Neuronal stem cell (in vitro differentiated cells): ENCODE measurements around the gene HIP1.
"Not testable (repeated sequence)": the region's sequence is repeated elsewhere in the genome, so short reads cannot be mapped to it uniquely, and the experiment has no call there.

Source experiments
- DNase-seq: peaks from one replicate; pipeline ENCODE4 v3.0.0-alpha.2; 2013; ENCODE audit warnings: low spot score
- H2AFZ ChIP-seq: one replicate; pipeline ENCODE4 v1.6.1; 2013; ENCODE audit warnings: mild to moderate bottlenecking, low read length, inconsistent platforms
- H2AK5ac ChIP-seq: 2 replicates; pipeline ENCODE4 v1.6.1; 2013; ENCODE audit warnings: low read depth, mild to moderate bottlenecking, inconsistent platforms, low read length, moderate library complexity, mixed read lengths
- H2BK120ac ChIP-seq: 2 replicates; pipeline ENCODE4 v1.6.1; 2013; ENCODE audit warnings: low read depth, mild to moderate bottlenecking, inconsistent platforms, low read length, moderate library complexity, mixed read lengths
- H2BK12ac ChIP-seq: one replicate; pipeline ENCODE4 v1.6.1; 2013; ENCODE audit warnings: low read length, inconsistent platforms
- H2BK15ac ChIP-seq: 2 replicates; pipeline ENCODE4 v1.6.1; 2013; ENCODE audit warnings: mild to moderate bottlenecking, low read length, inconsistent platforms, mixed read lengths
- H2BK5ac ChIP-seq: one replicate; pipeline ENCODE4 v1.6.1; 2013; ENCODE audit warnings: inconsistent platforms, mild to moderate bottlenecking, low read length, moderate library complexity
- H3K14ac ChIP-seq: one replicate; pipeline ENCODE4 v1.6.1; 2013; ENCODE audit warnings: low read length, inconsistent platforms
- H3K18ac ChIP-seq: 2 replicates; pipeline ENCODE4 v1.6.1; 2013; ENCODE audit warnings: low read length, inconsistent platforms
- H3K23ac ChIP-seq: 2 replicates; pipeline ENCODE4 v1.6.1; 2013; ENCODE audit warnings: low read depth, mild to moderate bottlenecking, mixed read lengths, low read length, inconsistent platforms; ENCODE audit not compliant: poor library complexity
- H3K27ac ChIP-seq: replicated peaks from 3 replicates; pipeline ENCODE4 v1.5.1; 2013; ENCODE audit warnings: low read length, inconsistent platforms
- H3K27me3 ChIP-seq, 3 experiments: 2 replicates each; pipeline ENCODE4 v1.6.1; 2013; ENCODE audit warnings: low read length in 3 of 3, mild to moderate bottlenecking in 2 of 3, inconsistent platforms in 1 of 3, low read depth in 1 of 3, mixed read lengths in 1 of 3, moderate library complexity in 1 of 3; ENCODE audit not compliant: control insufficient read depth in 3 of 3, insufficient read depth in 3 of 3
- H3K36me3 ChIP-seq, 2 donors: replicated peaks in 1 of 2; 2 replicates each; pipeline ENCODE4 v1.6.1; 2013; ENCODE audit warnings: low read length in 2 of 2; ENCODE audit not compliant: control insufficient read depth in 2 of 2, insufficient read depth in 2 of 2
- H3K4ac ChIP-seq: 2 replicates; pipeline ENCODE4 v1.6.1; 2013; ENCODE audit warnings: inconsistent platforms, mild to moderate bottlenecking, low read length, moderate library complexity
- H3K4me1 ChIP-seq, 2 donors: 1 replicate in 1 of 2; 2 replicates in 1 of 2; pipeline ENCODE4 v1.6.1; 2013; ENCODE audit warnings: low read length in 2 of 2, low read depth in 1 of 2; ENCODE audit not compliant: control insufficient read depth in 2 of 2, insufficient read depth in 1 of 2
- H3K4me2 ChIP-seq: one replicate; pipeline ENCODE4 v1.6.1; 2013; ENCODE audit warnings: mild to moderate bottlenecking, low read length, inconsistent platforms; ENCODE audit not compliant: insufficient read depth, poor library complexity, severe bottlenecking
- H3K4me3 ChIP-seq, 2 donors: 2 replicates each; pipeline ENCODE4 v1.5.1; 2013; ENCODE audit warnings: low read length in 2 of 2, mild to moderate bottlenecking in 2 of 2, inconsistent platforms in 1 of 2, moderate library complexity in 1 of 2
- H3K79me1 ChIP-seq: one replicate; pipeline ENCODE4 v1.6.1; 2013; ENCODE audit warnings: low read depth, mild to moderate bottlenecking, inconsistent platforms, low read length, moderate library complexity
- H3K9ac ChIP-seq: one replicate; pipeline ENCODE4 v1.6.1; 2013; ENCODE audit warnings: mild to moderate bottlenecking, low read depth, low read length, inconsistent platforms; ENCODE audit not compliant: poor library complexity
- H3K9me3 ChIP-seq, 2 donors: replicated peaks in 1 of 2; 2 replicates each; pipeline versions ENCODE3 to v1.6.1; 2013; ENCODE audit warnings: low read length in 2 of 2, mild to moderate bottlenecking in 2 of 2, inconsistent platforms in 1 of 2, low read depth in 1 of 2, mixed read lengths in 1 of 2, moderate library complexity in 1 of 2; ENCODE audit not compliant: control insufficient read depth in 2 of 2, insufficient read depth in 1 of 2
- H4K8ac ChIP-seq: one replicate; pipeline ENCODE4 v1.6.1; 2013; ENCODE audit warnings: low read depth, mild to moderate bottlenecking, inconsistent platforms, low read length, moderate library complexity
- H4K91ac ChIP-seq: one replicate; pipeline ENCODE4 v1.6.1; 2013; ENCODE audit warnings: low read length, low read depth, mild to moderate bottlenecking, inconsistent platforms; ENCODE audit not compliant: poor library complexity
- WGBS, 2 donors: extraction: QIAGEN DNeasy Blood & Tissue Kit; methylation state at CpG; one replicate each; pipeline ENCODE4 v1.1.7; 2013; ENCODE audit warnings: missing lambda C conversion rate in 2 of 2, mixed read lengths in 1 of 2; ENCODE audit not compliant: insufficient read length in 2 of 2, insufficient replicate concordance in 1 of 2; ENCODE audit errors: extremely low coverage in 2 of 2; 5-methylcytosine and 5-hydroxymethylcytosine counted together

Gene HIP1

DNA sequence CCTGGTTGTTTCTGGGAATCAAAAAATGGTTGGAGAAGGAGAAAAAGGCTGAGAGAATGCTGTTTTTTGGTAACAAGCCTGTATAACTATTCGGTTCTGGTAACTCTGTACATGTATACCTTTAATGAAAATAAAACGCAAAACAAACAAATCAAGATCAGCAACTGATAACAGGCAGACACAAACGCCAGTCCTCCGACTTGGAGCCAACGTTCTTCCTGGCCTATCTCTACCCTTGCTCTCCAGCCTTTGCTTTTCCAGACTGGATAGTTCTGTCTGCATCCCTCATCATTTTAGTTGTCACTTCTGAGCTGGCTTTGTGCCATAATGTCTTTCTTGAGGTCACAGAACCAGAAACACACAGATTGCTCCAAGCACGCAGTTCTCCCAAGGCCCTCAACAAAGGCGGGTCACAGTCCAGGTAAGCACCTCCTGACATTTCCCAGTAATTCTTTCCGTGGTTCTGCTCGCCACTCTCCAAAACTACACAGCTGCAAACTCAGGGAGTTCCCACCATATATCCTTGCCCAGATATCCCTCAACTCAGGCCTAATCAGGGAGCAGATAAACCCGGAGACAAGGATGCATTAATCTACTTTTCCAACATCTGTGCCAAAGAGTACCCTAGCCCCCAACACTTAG is 20.2 kb downstream of the HIP1 start:
- Histone ChIP-seq H2AFZ (no peak overlapping the region), H3K23ac (no peak overlapping the region), H4K8ac (no peak overlapping the region), H3K9ac (no peak overlapping the region), H3K79me1 (peaks cover 2% of the 10 kb centered on the region), H2BK15ac (no peak overlapping the region), H3K4me2 (no peak overlapping the region), H3K27me3 (no peaks in the 10 kb centered on the region), H4K91ac (no peak overlapping the region), H2BK120ac (no peak overlapping the region), H2BK5ac (no peak overlapping the region), H2AK5ac (no peak overlapping the region), H2BK12ac (no peak overlapping the region), H3K4me3 (no peak overlapping the region), H3K14ac (no peak overlapping the region), H3K18ac (no peak overlapping the region), H3K9me3 (no peaks in the 10 kb centered on the region), H3K27ac (no peak overlapping the region), H3K4ac (no peak overlapping the region), H3K4me1 (no peaks in the 10 kb centered on the region), H3K36me3 (no peaks in the 10 kb centered on the region)
- WGBS, 2 donors = no CpG with 5 or more reads among the region's 10 CpGs
- no peak for DNase-seq

DNA sequence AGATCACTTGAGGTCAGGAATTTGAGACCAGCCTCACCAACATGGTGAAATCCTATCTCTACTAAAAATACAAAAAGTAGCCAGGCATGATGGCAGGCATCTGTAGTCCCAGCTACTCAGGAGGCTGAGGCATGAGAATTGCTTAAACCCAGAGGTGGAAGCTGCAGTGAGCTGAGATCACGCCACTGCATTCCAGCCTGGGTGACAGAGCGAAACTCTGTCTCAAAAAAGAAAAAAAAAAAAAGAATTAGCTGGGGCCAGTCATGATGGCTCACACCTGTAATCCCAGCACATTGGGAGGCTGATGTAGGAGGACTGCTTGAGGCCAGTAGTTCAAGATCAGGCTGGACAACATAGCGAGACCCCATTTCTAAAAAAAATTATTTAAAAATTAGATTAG is 21.0 kb downstream of the HIP1 start:
- not testable (repeated sequence) for H2BK12ac ChIP-seq, H2AFZ ChIP-seq, H2BK120ac ChIP-seq, H3K36me3 ChIP-seq, H3K23ac ChIP-seq, H2AK5ac ChIP-seq, H3K4me3 ChIP-seq, H3K79me1 ChIP-seq, H3K9me3 ChIP-seq, H2BK5ac ChIP-seq, H3K27me3 ChIP-seq, H3K9ac ChIP-seq, H3K4ac ChIP-seq, DNase-seq, H3K4me1 ChIP-seq, H3K18ac ChIP-seq, H3K27ac ChIP-seq, H3K14ac ChIP-seq, H3K4me2 ChIP-seq, H4K8ac ChIP-seq, H2BK15ac ChIP-seq, H4K91ac ChIP-seq
- no CpG with 5 or more reads among the region's 3 CpGs for WGBS, 2 donors

DNA sequence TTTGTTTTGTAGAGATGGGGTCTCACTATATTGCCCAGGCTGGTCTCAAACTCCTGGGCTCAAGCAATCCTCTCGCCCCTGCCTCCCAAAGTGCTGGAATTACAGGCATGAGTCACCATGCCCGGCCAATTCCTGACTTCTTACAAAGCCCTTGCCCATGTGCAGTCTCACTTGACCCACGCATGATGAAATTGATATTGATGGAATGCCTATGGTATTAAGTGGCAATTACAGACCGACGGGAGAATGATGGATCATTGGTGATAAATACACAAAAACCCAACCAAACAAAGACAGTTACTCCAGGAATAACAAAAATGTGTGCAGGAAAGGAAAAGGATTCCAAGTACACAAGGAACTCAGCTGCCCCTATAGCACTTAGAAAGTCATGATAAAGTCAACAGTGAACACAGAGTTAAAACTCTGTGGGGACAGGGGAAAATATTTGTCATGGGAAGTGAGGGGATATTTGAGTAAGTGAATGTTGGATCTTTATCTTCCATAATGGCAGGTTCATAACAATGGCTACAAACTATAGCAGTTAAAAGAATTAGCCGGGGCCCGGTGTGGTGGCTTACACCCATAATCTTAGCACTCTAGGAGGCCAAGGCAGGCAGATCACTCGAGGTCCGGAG is 21.6 kb downstream of the HIP1 start:
- Histone ChIP-seq H2BK15ac (no peak overlapping the region), H3K4me2 (no peak overlapping the region), H3K9ac (no peak overlapping the region), H3K23ac (no peak overlapping the region), H3K79me1 (peaks cover 2% of the 10 kb centered on the region), H3K36me3 (no peaks in the 10 kb centered on the region), H3K4ac (no peak overlapping the region), H3K4me3 (no peak overlapping the region), H2BK12ac (no peak overlapping the region), H2BK5ac (no peak overlapping the region), H4K8ac (no peak overlapping the region), H3K18ac (no peak overlapping the region), H3K4me1 (no peaks in the 10 kb centered on the region), H3K14ac (no peak overlapping the region), H2AK5ac (no peak overlapping the region), H3K27ac (no peak overlapping the region), H2AFZ (no peak overlapping the region), H2BK120ac (no peak overlapping the region), H4K91ac (no peak overlapping the region), H3K9me3 (no peaks in the 10 kb centered on the region), H3K27me3 (no peaks in the 10 kb centered on the region)
- no CpG with 5 or more reads among the region's 9 CpGs for WGBS, 2 donors
- DNase-seq = no peak

- Histone ChIP-seq H2AK5ac (no peak overlapping the region), H2BK5ac (no peak overlapping the region), H3K36me3 (no peaks in the 10 kb centered on the region), H4K8ac (no peak overlapping the region), H2BK12ac (no peak overlapping the region), H3K18ac (no peak overlapping the region), H2BK120ac (no peak overlapping the region), H2AFZ (no peak overlapping the region), H3K4me1 (no peaks in the 10 kb centered on the region), H3K27me3 (no peaks in the 10 kb centered on the region), H3K79me1 (peaks cover 2% of the 10 kb centered on the region), H3K23ac (no peak overlapping the region), H2BK15ac (no peak overlapping the region), H3K4me3 (no peak overlapping the region), H3K4ac (no peak overlapping the region), H3K4me2 (no peak overlapping the region), H3K9me3 (no peaks in the 10 kb centered on the region), H3K14ac (no peak overlapping the region), H3K9ac (no peak overlapping the region), H3K27ac (no peak overlapping the region), H4K91ac (no peak overlapping the region)
- no peak for DNase-seq
- WGBS, 2 donors = no CpG with 5 or more reads among the region's 7 CpGs
Measured at GRCh38 chr7:75715864-75716263, 22.9 kb downstream of the HIP1 start.
